HG02798 (cell line): ENCODE measurements around the gene AOPEP.

Experiments used
- ATAC-seq: cut with Tn5 transposase; IDR thresholded peaks from one replicate; pipeline ENCODE4 v1.9.1; 2021; ENCODE audit warnings: mild to moderate bottlenecking; ENCODE audit not compliant: unreplicated experiment, poor library complexity

Gene AOPEP

GRCh38 chr9:95038666-95039065, 312.2 kb downstream of the AOPEP start:
- ATAC-seq = no peak

GRCh38 chr9:95040106-95040505, 313.6 kb downstream of the AOPEP start:
- no peak for ATAC-seq

GRCh38 chr9:95043826-95044225, 317.3 kb downstream of the AOPEP start:
- ATAC-seq = no peak

- no peak for ATAC-seq
Observed at GRCh38 chr9:95044731-95045508, 318.4 kb downstream of the AOPEP start.

GRCh38 chr9:95045751-95046150, 319.3 kb downstream of the AOPEP start:
- ATAC-seq = no peak

GRCh38 chr9:95047452-95048224, 321.1 kb downstream of the AOPEP start:
- no peak for ATAC-seq

GRCh38 chr9:95048225-95049087, 322.0 kb downstream of the AOPEP start:
- peak; percentile 93 for ATAC-seq

GRCh38 chr9:95049761-95050160, 323.3 kb downstream of the AOPEP start:
- no peak for ATAC-seq

GRCh38 chr9:95053611-95054570, 327.4 kb downstream of the AOPEP start:
- no peak for ATAC-seq

- ATAC-seq = no peak
Observed at GRCh38 chr9:95055334-95055850, 328.9 kb downstream of the AOPEP start.

GRCh38 chr9:95055851-95056551, 329.5 kb downstream of the AOPEP start:
- ATAC-seq = no peak

GRCh38 chr9:95057101-95057500, 330.6 kb downstream of the AOPEP start:
- ATAC-seq = no peak

- ATAC-seq = no peak
Observed at GRCh38 chr9:95058121-95058785, 331.8 kb downstream of the AOPEP start.

- no peak for ATAC-seq
Observed at GRCh38 chr9:95058795-95059386, 332.4 kb downstream of the AOPEP start.

- no peak for ATAC-seq
Observed at GRCh38 chr9:95060234-95060633, 333.7 kb downstream of the AOPEP start.

- no peak for ATAC-seq
Observed at GRCh38 chr9:95060916-95061315, 334.4 kb downstream of the AOPEP start.

GRCh38 chr9:95061916-95062595, 335.6 kb downstream of the AOPEP start:
- no peak for ATAC-seq
